ENCODE results near the gene HAAO. TPM values are rescaled to one million over a fixed set of nuclear protein-coding genes. Genes with fewer than 3 reads are reported as not detected.
A peak's percentile ranks its signal among the peaks of the same experiment; 100 is the strongest.

The HAAO gene
- total RNA-seq, 1 experiment from 2014 or later: 6.6 TPM

GRCh38 chr2:42754021-42754775, 38.2 kb downstream of the HAAO start:
- no peaks in the 10 kb centered on the region for H4K20me1 ChIP-seq (ENCODE audit: control insufficient read depth, insufficient read depth, insufficient read length)
- H3K9me3 ChIP-seq (ENCODE audit: control insufficient read depth, low read depth, low read length): no peaks in the 10 kb centered on the region
- H3K4me1 Mint-ChIP-seq: peaks cover 11 to 24% of the 10 kb centered on the region in 2 experiments
- no peaks in the 10 kb centered on the region for H3K23me2 ChIP-seq (ENCODE audit: insufficient read length, low read depth, low read length, poor library complexity, severe bottlenecking)
- no peaks in the 10 kb centered on the region for H3K27me3 ChIP-seq (ENCODE audit: insufficient read depth, low read length)
- H3K27ac ChIP-seq (ENCODE audit: insufficient read length, low read depth, low read length): no peak overlapping the region
- no peak for DNase-seq
- no peak overlapping the region for H3T11ph ChIP-seq (ENCODE audit: low read length)
- H3K9ac ChIP-seq (ENCODE audit: extremely low read depth, insufficient read length, low read length): no peak overlapping the region
- H3K27ac Mint-ChIP-seq: peak overlapping the region in 2 of 3 experiments; percentile 16 to 83; a peak in 2 of 7 replicates
- H3K27me3 Mint-ChIP-seq (ENCODE audit: low read depth): no peaks in the 10 kb centered on the region
- no peaks in the 10 kb centered on the region for H3K9me3 Mint-ChIP-seq
- H4K91ac ChIP-seq (ENCODE audit: insufficient read length, low read depth, low read length): no peak overlapping the region
- H2AFZ ChIP-seq (ENCODE audit: low read length): no peak overlapping the region
- no peak overlapping the region for H2BK120ac ChIP-seq (ENCODE audit: low read depth, low read length, poor library complexity, severe bottlenecking)
- H2BK12ac ChIP-seq (ENCODE audit: insufficient read length, low read depth, low read length): no peak overlapping the region
- H3K4me1 ChIP-seq (ENCODE audit: insufficient read depth, low read length): no peaks in the 10 kb centered on the region
- peaks cover 0 to 8% (median 4%) of the 10 kb centered on the region in 3 experiments; a peak in 3 of 7 replicates for H3K36me3 Mint-ChIP-seq (ENCODE audit: insufficient read depth in 1 of 3, low read depth in 3 of 3)
- whole genome bisulfite sequencing (ENCODE audit: extremely low coverage, insufficient read length, low lambda C conversion rate): no CpG with 5 or more reads among the region's 11 CpGs
- H2AK5ac ChIP-seq (ENCODE audit: insufficient read length, low read length): no peak overlapping the region
- H3K14ac ChIP-seq (ENCODE audit: insufficient read depth, low read length): no peak overlapping the region
- H3K4me2 ChIP-seq (ENCODE audit: insufficient read depth, insufficient read length, low read length): no peak overlapping the region
- no peak overlapping the region for H3K56ac ChIP-seq (ENCODE audit: insufficient read length, low read depth, low read length)
- no peak overlapping the region for H4K5ac ChIP-seq (ENCODE audit: insufficient read length, low read depth, low read length)
- no peak overlapping the region for H3K18ac ChIP-seq (ENCODE audit: insufficient read length, low read depth, low read length)
- H2BK20ac ChIP-seq (ENCODE audit: low read depth, low read length, poor library complexity, severe bottlenecking): no peak overlapping the region
- no peak for TF ChIP-seq CTCF (conservative IDR thresholded peaks at IDR 0.05)
- no peaks in the 10 kb centered on the region for H3K79me1 ChIP-seq (ENCODE audit: insufficient read depth, low read depth, low read length, poor library complexity, severe bottlenecking)
- H3K79me2 ChIP-seq (ENCODE audit: insufficient read depth, low read length): no peaks in the 10 kb centered on the region
- H3K4me3 Mint-ChIP-seq: no peak overlapping the region
- H2BK5ac ChIP-seq (ENCODE audit: insufficient read length, low read length): no peak overlapping the region
- no peak overlapping the region for H4K8ac ChIP-seq (replicated peaks; ENCODE audit: insufficient read length, low read depth, low read length)
- H3K23ac ChIP-seq (ENCODE audit: insufficient read length, low read depth, low read length): no peak overlapping the region
- no peak overlapping the region for H3K4ac ChIP-seq (ENCODE audit: low read depth, low read length)
- no peak overlapping the region for H2BK15ac ChIP-seq (ENCODE audit: low read depth, low read length)

All from H9 (cell line).